GM06990 (cell line): ENCODE measurements around the gene FRMD4A.

ENCODE experiments used
- DNase-seq: peaks from one replicate; pipeline ENCODE4 v3.0.0-alpha.2; 2011; ENCODE audit not compliant: insufficient read length; ENCODE audit errors: extremely low read depth
- H3K27me3 ChIP-seq: replicated peaks from 2 replicates; pipeline ENCODE4 v1.6.0; 2011; ENCODE audit warnings: low read length; ENCODE audit not compliant: control insufficient read depth, insufficient read depth
- H3K36me3 ChIP-seq: 2 replicates; pipeline ENCODE4 v1.5.1; 2011; ENCODE audit warnings: low read length; ENCODE audit not compliant: control insufficient read depth, insufficient read depth
- H3K4me3 ChIP-seq: replicated peaks from 2 replicates; pipeline ENCODE4 v1.5.1; 2011; ENCODE audit warnings: low read depth, mild to moderate bottlenecking, control low read depth, low read length
- CTCF ChIP-seq: IDR thresholded peaks from 2 replicates; pipeline ENCODE4 v1.5.1; 2011; ENCODE audit warnings: low read length, control low read depth, mild to moderate bottlenecking, inconsistent platforms; ENCODE audit not compliant: insufficient read depth, poor library complexity, severe bottlenecking

The FRMD4A gene

GRCh38 chr10:14160299-14160698 lies 170.4 kb downstream of the FRMD4A start:
- Histone ChIP-seq H3K4me3 (no peak overlapping the region), H3K36me3 (no peaks in the 10 kb centered on the region), H3K27me3 (peaks cover 2% of the 10 kb centered on the region)
- no peak for DNase-seq
- no peak for TF ChIP-seq CTCF

- TF ChIP-seq CTCF, result no peak
- no peaks in the 10 kb centered on the region for H3K27me3 ChIP-seq
- DNase-seq, result no peak
- H3K36me3 ChIP-seq, result no peaks in the 10 kb centered on the region
- no peak overlapping the region for H3K4me3 ChIP-seq
Observed at GRCh38 chr10:14158575-14158974, 172.1 kb downstream of the FRMD4A start.

GRCh38 chr10:14156104-14156503 lies 174.6 kb downstream of the FRMD4A start:
- no peaks in the 10 kb centered on the region for H3K36me3 ChIP-seq
- TF ChIP-seq CTCF, result no peak
- no peak overlapping the region for H3K4me3 ChIP-seq
- DNase-seq, result no peak
- H3K27me3 ChIP-seq, result no peaks in the 10 kb centered on the region

- H3K4me3 ChIP-seq, result no peak overlapping the region
- H3K36me3 ChIP-seq, result no peaks in the 10 kb centered on the region
- no peaks in the 10 kb centered on the region for H3K27me3 ChIP-seq
- TF ChIP-seq CTCF, result no peak
- no peak for DNase-seq
Observed at GRCh38 chr10:14153570-14154055, 177.1 kb downstream of the FRMD4A start.

- Histone ChIP-seq H3K4me3 (no peak overlapping the region), H3K36me3 (no peaks in the 10 kb centered on the region)
- no peak for TF ChIP-seq CTCF
Observed at GRCh38 chr10:14151571-14151970, 179.2 kb downstream of the FRMD4A start.

DNA sequence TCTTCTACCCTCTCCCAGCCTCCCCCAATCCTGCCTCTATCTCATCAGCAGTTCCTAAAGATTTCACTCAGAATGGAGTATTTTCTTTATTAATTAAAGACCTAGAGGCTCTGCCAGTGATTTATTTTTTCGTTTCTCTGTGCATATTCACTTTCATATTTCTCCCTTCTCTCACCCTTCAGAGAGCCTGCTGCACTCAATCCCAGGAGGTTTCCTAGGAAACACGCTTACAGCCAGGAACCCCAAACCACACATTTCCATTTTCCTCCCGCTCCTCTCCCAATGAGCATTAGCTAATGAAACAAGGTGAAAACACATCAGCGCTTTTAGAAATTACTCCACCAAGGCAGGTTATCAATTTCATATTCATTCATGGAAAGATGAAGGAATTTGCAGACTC lies 180.2 kb downstream of the FRMD4A start:
- Histone ChIP-seq H3K27me3 (no peaks in the 10 kb centered on the region; the same call in 1 of the 2 replicates), H3K36me3 (no peaks in the 10 kb centered on the region), H3K4me3 (no peak overlapping the region)
- TF ChIP-seq CTCF, result no peak
- no peak for DNase-seq

More at GRCh38 chr10:14151571-14151970, 179.2 kb downstream of the FRMD4A start:
- no peak for DNase-seq
- no peaks in the 10 kb centered on the region for H3K27me3 ChIP-seq
